Measurements from ENCODE around the gene TRAF2.

TRAF2 gene

GRCh38 chr9:136960938-136961275, 74.6 kb downstream of the TRAF2 start:
- no peak for TF ChIP-seq JUND (IDR thresholded peaks at IDR 0.05; ENCODE audit: low read depth)
- no peak for DNase-seq (ENCODE audit: low read depth in 1 of 2, low spot score in 1 of 2)
- in situ Hi-C loops (cut with HindIII; ENCODE audit: low pct_unique_long_range_greater_than_20kb, low sequenced_read_pairs) = no loop called here

- TF ChIP-seq JUND (IDR thresholded peaks at IDR 0.05; ENCODE audit: low read depth) = no peak
- in situ Hi-C loops (cut with HindIII; ENCODE audit: low pct_unique_long_range_greater_than_20kb, low sequenced_read_pairs) = no loop called here
- DNase-seq (ENCODE audit: low read depth in 1 of 2, low spot score in 1 of 2) = no peak
Observed at GRCh38 chr9:136961279-136962065, 75.2 kb downstream of the TRAF2 start.

- DNase-seq (ENCODE audit: low read depth in 1 of 2, low spot score in 1 of 2) = no peak
- TF ChIP-seq JUND (IDR thresholded peaks at IDR 0.05; ENCODE audit: low read depth) = no peak
- in situ Hi-C loops (cut with HindIII; ENCODE audit: low pct_unique_long_range_greater_than_20kb, low sequenced_read_pairs) = no loop called here
Observed at GRCh38 chr9:136962163-136962562, 75.8 kb downstream of the TRAF2 start.

- TF ChIP-seq JUND (IDR thresholded peaks at IDR 0.05; ENCODE audit: low read depth) = no peak
- in situ Hi-C loops (cut with HindIII; ENCODE audit: low pct_unique_long_range_greater_than_20kb, low sequenced_read_pairs) = no loop called here
- no peak for DNase-seq (ENCODE audit: low read depth in 1 of 2, low spot score in 1 of 2)
Observed at GRCh38 chr9:136962701-136963248, 76.5 kb downstream of the TRAF2 start.

GRCh38 chr9:136963341-136963740, 77.0 kb downstream of the TRAF2 start:
- DNase-seq (ENCODE audit: low read depth in 1 of 2, low spot score in 1 of 2) = no peak
- no peak for TF ChIP-seq JUND (IDR thresholded peaks at IDR 0.05; ENCODE audit: low read depth)
- in situ Hi-C loops (cut with HindIII; ENCODE audit: low pct_unique_long_range_greater_than_20kb, low sequenced_read_pairs) = no loop called here

- DNase-seq (ENCODE audit: low read depth in 1 of 2, low spot score in 1 of 2) = no peak
- TF ChIP-seq JUND (IDR thresholded peaks at IDR 0.05; ENCODE audit: low read depth) = no peak
- in situ Hi-C loops (cut with HindIII; ENCODE audit: low pct_unique_long_range_greater_than_20kb, low sequenced_read_pairs) = no loop called here
Observed at GRCh38 chr9:136963751-136964150, 77.4 kb downstream of the TRAF2 start.

- DNase-seq (ENCODE audit: low read depth in 1 of 2, low spot score in 1 of 2) = no peak
- no peak for TF ChIP-seq JUND (IDR thresholded peaks at IDR 0.05; ENCODE audit: low read depth)
- in situ Hi-C loops (cut with HindIII; ENCODE audit: low pct_unique_long_range_greater_than_20kb, low sequenced_read_pairs) = no loop called here
Observed at GRCh38 chr9:136964171-136964689, 77.9 kb downstream of the TRAF2 start.

- in situ Hi-C loops (cut with HindIII; ENCODE audit: low pct_unique_long_range_greater_than_20kb, low sequenced_read_pairs) = no loop called here
- no peak for TF ChIP-seq JUND (IDR thresholded peaks at IDR 0.05; ENCODE audit: low read depth)
- no peak for DNase-seq (ENCODE audit: low read depth in 1 of 2, low spot score in 1 of 2)
Observed at GRCh38 chr9:136964833-136965422, 78.6 kb downstream of the TRAF2 start.

- no peak for TF ChIP-seq JUND (IDR thresholded peaks at IDR 0.05; ENCODE audit: low read depth)
- DNase-seq (ENCODE audit: low read depth in 1 of 2, low spot score in 1 of 2) = no peak
- in situ Hi-C loops (cut with HindIII; ENCODE audit: low pct_unique_long_range_greater_than_20kb, low sequenced_read_pairs) = no loop called here
Observed at GRCh38 chr9:136965771-136966484, 79.6 kb downstream of the TRAF2 start.

GRCh38 chr9:136968333-136969127, 82.2 kb downstream of the TRAF2 start:
- in situ Hi-C loops (cut with HindIII; ENCODE audit: low pct_unique_long_range_greater_than_20kb, low sequenced_read_pairs) = no loop called here
- DNase-seq (ENCODE audit: low read depth in 1 of 2, low spot score in 1 of 2) = no peak
- TF ChIP-seq JUND (IDR thresholded peaks at IDR 0.05; ENCODE audit: low read depth) = no peak

- in situ Hi-C loops (cut with HindIII; ENCODE audit: low pct_unique_long_range_greater_than_20kb, low sequenced_read_pairs) = no loop called here
- TF ChIP-seq JUND (IDR thresholded peaks at IDR 0.05; ENCODE audit: low read depth) = no peak
- DNase-seq (ENCODE audit: low read depth in 1 of 2, low spot score in 1 of 2) = no peak
Observed at GRCh38 chr9:136969150-136969549, 82.8 kb downstream of the TRAF2 start.

- in situ Hi-C loops (cut with HindIII; ENCODE audit: low pct_unique_long_range_greater_than_20kb, low sequenced_read_pairs) = no loop called here
- TF ChIP-seq JUND (IDR thresholded peaks at IDR 0.05; ENCODE audit: low read depth) = no peak
- DNase-seq (ENCODE audit: low read depth in 1 of 2, low spot score in 1 of 2) = no peak
Observed at GRCh38 chr9:136969774-136970173, 83.5 kb downstream of the TRAF2 start.

All from T47D (cell line).